Astrocyte of the spinal cord (primary cell): Measurements from ENCODE around the gene POP4.
"Not testable (repeated sequence)": the region's sequence is repeated elsewhere in the genome, so short reads cannot be mapped to it uniquely, and the experiment has no call there.

Experiments used
- DNase-seq: peaks from one replicate; pipeline ENCODE4 v3.0.0; 2011; ENCODE audit warnings: low read depth, low spot score
- H3K4me3 ChIP-seq: 2 replicates; pipeline ENCODE4 v1.5.1; 2011; ENCODE audit warnings: low read depth, mild to moderate bottlenecking, low read length, moderate library complexity
- CTCF ChIP-seq: IDR thresholded peaks from 2 replicates; pipeline ENCODE4 v1.5.1; 2012; ENCODE audit warnings: low read depth, mild to moderate bottlenecking, low read length, inconsistent platforms
- in situ Hi-C: cut with HindIII; loops from 2 replicates; pipeline ENCODE4 v1.10.0; 2017; ENCODE audit warnings: low sequenced_read_pairs

POP4 gene

GRCh38 chr19:29605653-29606419 is at the start of gene POP4:
Gene POP4 (plus strand): TSS chr19:29606283. CDS start chr19:29606319, 36 bp downstream.
- H3K4me3 ChIP-seq: peak within 1 kb of the TSS; percentile 84
- in situ Hi-C loops: no loop called here
- peak; percentile 95 for DNase-seq
- no peak for TF ChIP-seq CTCF

- H3K4me3 ChIP-seq, DNase-seq, in situ Hi-C loops: not testable (repeated sequence)
Measured at GRCh38 chr19:29559110-29559509, 47.0 kb upstream of the POP4 start.

- TF ChIP-seq CTCF: no peak
- no peak overlapping the region for H3K4me3 ChIP-seq
- in situ Hi-C loops: no loop called here
- DNase-seq: no peak
Measured at GRCh38 chr19:29559743-29560142, 46.3 kb upstream of the POP4 start.

GRCh38 chr19:29560313-29561075 is 45.6 kb upstream of the POP4 start:
- TF ChIP-seq CTCF: no peak
- in situ Hi-C loops: no loop called here
- DNase-seq: no peak
- no peak overlapping the region for H3K4me3 ChIP-seq

- in situ Hi-C loops: no loop called here
- DNase-seq: no peak
- H3K4me3 ChIP-seq: no peak overlapping the region
- no peak for TF ChIP-seq CTCF
Measured at GRCh38 chr19:29561601-29562000, 44.5 kb upstream of the POP4 start.

- no peak for DNase-seq
- no peak for TF ChIP-seq CTCF
- in situ Hi-C loops: no loop called here
Measured at GRCh38 chr19:29562299-29563297, 43.5 kb upstream of the POP4 start.

More at GRCh38 chr19:29562299-29563297, 43.5 kb upstream of the POP4 start:
- H3K4me3 ChIP-seq: no peak overlapping the region
